GM18951 (cell line): ENCODE measurements around the gene RADX.

Experiments
- POLR2A ChIP-seq: IDR thresholded peaks from 4 replicates; pipeline ENCODE4 v1.6.1; 2011; ENCODE audit warnings: mild to moderate bottlenecking; ENCODE audit not compliant: insufficient read length, insufficient read depth; ENCODE audit errors: extremely low read depth
- in situ Hi-C: fragments of 300-500 bp; cut with MboI; formaldehyde crosslinking; loops from one replicate; pipeline ENCODE4 v1.12.0; 2022; ENCODE audit warnings: low sequenced_read_pairs, mixed read lengths, inconsistent platforms; ENCODE audit not compliant: unreplicated experiment

RADX gene

DNA sequence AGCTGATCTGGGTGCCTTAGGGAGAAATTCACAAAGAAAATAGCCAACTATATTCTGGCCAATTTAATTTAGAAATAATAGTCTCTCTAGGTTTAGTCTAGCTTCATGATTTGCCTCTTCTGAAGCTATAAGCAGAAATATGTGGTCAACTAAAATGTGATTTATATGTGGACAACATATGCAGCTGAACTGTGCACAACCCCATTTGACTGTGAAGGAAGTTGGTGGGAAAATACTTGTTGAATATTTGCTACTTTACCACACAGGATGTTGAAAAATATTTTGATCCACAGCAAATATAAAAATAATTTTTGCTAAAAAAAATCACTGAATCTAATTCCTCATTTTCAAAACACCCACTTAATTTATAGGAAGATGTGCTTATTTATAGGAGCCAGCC lies 99.0 kb downstream of the RADX start:
- in situ Hi-C loops: no loop called here
- no peak for TF ChIP-seq POLR2A

DNA sequence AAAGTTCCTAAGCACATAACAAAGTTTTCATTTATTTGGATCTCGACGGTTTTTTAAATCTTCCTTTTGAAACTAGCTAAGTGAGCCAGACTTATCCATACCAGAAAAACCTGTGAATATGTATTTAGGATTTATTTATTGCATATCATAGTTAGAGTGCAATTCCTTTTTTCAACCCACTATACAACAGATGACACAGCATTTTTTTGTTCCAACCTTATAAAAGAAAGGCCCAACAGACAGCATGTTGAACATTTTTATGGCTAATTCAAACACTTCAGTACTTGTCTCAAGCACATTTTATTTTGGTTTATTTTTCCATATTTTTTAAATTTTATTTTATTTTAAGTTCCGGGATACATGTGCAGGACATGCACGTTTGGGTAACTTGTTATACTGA lies 99.6 kb downstream of the RADX start:
- in situ Hi-C loops: no loop called here
- TF ChIP-seq POLR2A: no peak

DNA sequence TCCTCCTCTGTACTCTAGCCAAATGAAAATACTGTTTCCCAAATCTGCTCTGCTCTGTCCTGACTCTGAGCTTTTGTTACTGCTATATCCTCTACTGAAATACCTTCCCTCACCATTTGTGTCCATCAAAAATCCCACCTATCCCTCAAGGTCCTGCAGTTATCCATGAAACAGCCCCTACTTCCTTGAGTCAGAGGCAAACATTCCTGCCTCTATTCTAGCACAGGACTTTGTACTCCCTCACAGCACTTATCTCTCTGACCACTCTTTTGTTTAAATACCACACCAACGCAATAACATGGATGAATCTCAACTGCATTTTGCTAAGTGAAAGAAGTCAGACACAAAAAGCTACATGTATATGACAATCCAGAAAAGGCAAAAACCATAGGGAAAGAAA lies 104.2 kb downstream of the RADX start:
- no peak for TF ChIP-seq POLR2A
- in situ Hi-C loops: no loop called here

DNA sequence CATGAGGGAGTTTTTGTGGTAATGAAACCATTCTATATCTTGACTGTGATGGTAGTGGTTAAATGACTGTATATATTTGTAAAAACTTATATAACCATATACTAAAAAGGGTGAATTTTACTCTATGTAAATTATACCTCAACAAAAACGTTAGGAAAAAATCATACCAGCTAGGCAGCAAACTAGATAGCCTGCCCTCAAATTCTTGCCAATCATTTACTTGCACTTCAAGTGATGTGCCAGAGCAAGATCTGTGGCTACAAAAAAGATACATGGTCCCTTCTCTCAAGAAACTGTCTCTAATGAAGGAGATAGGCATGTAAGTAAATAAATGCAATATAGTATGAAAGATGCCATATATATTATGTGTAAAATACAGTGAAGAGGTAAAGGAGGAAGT lies 104.7 kb downstream of the RADX start:
- in situ Hi-C loops: no loop called here
- TF ChIP-seq POLR2A: no peak

DNA sequence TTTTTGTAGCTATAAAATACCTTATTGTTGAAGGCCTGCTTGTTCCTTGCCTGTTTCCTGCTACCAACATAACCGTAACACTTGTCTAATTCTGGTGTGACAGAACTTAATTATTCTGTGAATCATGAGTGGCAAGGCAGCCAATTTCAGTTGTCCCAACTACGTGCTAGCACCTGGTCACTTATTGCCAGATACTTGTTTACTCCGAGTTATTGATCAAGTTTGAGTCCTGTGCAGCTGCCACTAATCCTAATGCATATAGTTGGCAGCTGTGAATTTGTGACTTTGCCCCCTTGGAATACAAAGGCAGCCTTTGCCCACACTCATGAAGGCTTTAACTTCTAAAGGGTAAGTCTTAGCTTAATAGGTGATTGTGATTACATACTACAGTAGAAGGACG lies 106.9 kb downstream of the RADX start:
- in situ Hi-C loops: no loop called here
- TF ChIP-seq POLR2A: no peak

DNA sequence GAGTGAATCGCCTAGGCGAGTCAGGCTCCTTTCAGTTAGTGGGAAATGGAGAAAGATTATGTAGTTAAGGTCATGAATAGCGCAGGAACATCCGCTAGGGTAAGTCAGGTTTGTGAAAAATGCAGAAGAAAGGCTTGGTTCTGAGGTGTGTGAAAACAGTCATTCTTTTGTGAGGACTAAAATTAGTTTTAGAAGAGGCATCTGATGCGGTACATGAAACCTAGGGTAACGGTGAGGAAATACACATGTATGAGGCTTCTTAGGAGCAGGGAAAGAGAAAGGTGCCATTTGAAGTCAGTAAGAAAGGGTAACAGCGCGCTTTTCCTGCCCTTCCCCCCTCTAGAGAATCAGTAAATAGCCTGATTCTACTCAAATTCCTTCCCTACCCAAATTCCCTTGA lies 114.2 kb downstream of the RADX start:
- in situ Hi-C loops: no loop called here
- TF ChIP-seq POLR2A: no peak

DNA sequence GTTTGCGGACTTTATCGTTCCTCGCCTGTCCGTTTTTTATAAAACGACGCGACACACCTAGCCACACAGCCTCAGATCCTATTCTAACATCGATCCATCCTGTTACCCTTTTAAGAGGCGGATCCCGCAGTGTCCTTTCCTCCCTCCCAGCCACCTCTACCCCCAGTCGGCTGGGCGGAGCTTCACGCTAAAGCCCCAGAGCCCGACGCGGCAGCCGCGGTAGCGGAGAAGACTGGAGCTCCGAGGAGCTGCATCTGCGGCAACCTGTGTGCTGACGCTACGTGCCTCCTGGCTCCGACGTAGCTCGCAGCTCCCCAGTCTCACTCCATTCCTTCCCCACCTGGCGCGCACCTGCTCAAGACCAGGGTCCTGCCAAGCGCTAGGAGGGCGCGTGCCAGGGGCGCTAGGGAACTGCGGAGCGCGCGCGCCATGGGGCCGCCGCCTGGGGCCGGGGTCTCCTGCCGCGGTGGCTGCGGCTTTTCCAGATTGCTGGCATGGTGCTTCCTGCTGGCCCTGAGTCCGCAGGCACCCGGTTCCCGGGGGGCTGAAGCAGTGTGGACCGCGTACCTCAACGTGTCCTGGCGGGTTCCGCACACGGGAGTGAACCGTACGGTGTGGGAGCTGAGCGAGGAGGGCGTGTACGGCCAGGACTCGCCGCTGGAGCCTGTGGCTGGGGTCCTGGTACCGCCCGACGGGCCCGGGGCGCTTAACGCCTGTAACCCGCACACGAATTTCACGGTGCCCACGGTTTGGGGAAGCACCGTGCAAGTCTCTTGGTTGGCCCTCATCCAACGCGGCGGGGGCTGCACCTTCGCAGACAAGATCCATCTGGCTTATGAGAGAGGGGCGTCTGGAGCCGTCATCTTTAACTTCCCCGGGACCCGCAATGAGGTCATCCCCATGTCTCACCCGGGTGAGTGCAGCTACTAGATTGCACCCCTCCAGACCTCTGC lies 115.0 kb downstream of the RADX start, which contains the start of gene RNF128:
RNF128 (plus strand) TSS at position 217 of the 953 bp plus-strand sequence; CDS start at position 430, 213 bp downstream.
- TF ChIP-seq POLR2A: no peak
- in situ Hi-C loops: no loop called here

DNA sequence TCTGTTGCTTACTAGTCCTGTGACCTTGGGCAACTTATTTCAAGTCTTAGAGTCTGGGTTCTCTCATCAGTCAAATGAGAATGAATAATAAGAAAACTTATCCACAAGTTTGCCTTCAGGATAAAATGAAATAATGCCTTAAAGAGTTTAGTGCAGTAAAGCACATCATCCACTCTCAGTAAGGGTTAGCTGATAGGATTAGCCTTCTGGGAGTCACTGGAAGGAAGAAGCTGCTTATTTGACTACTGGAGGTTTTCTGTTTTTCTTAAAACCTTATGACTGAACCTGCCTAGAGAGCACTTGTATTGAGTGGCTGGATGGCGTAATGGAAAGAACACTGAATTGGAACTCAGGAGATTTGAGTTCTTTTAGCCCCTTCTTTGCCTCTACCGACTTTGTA lies 116.6 kb downstream of the RADX start:
- no peak for TF ChIP-seq POLR2A
- in situ Hi-C loops: no loop called here
